Endothelial cell of umbilical vein (primary cell): ENCODE measurements around the gene NUDT8.

Experiments
- MYC ChIP-seq: IDR thresholded peaks from one replicate; pipeline ENCODE4 v1.6.1; 2011; ENCODE audit warnings: mild to moderate bottlenecking, low read depth, low read length
- POLR2A ChIP-seq: IDR thresholded peaks from 2 replicates; pipeline ENCODE4 v1.6.1; 2012; ENCODE audit warnings: low read depth, mild to moderate bottlenecking, control low read depth, low read length
- POLR2AphosphoS5 ChIP-seq: IDR thresholded peaks from 2 replicates; pipeline ENCODE4 v1.6.1; 2012; ENCODE audit warnings: low read depth, mild to moderate bottlenecking, control low read depth, low read length, moderate library complexity; ENCODE audit not compliant: insufficient read depth
- TF ChIP-seq, protein P1 (sequence below): IDR thresholded peaks from 2 replicates; pipeline ENCODE4 v1.6.1; 2011; ENCODE audit not compliant: insufficient read depth, insufficient read length
- TF ChIP-seq, protein P2 (sequence below), 2 donors: IDR thresholded peaks; 1 replicate in 1 of 2; 2 replicates in 1 of 2; pipeline ENCODE4 v1.5.1; 2011; ENCODE audit warnings: low read length in 2 of 2, mild to moderate bottlenecking in 2 of 2, moderate library complexity in 2 of 2, control low read depth in 1 of 2, inconsistent platforms in 1 of 2, low read depth in 1 of 2; ENCODE audit not compliant: insufficient read depth in 1 of 2; ENCODE audit errors: extremely low read depth in 1 of 2

GRCh38 chr11:67634366-67635230, 4.9 kb upstream of the NUDT8 start:
- TF ChIP-seq, protein P1, sequence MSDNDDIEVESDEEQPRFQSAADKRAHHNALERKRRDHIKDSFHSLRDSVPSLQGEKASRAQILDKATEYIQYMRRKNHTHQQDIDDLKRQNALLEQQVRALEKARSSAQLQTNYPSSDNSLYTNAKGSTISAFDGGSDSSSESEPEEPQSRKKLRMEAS: no peak
- TF ChIP-seq, protein P2, sequence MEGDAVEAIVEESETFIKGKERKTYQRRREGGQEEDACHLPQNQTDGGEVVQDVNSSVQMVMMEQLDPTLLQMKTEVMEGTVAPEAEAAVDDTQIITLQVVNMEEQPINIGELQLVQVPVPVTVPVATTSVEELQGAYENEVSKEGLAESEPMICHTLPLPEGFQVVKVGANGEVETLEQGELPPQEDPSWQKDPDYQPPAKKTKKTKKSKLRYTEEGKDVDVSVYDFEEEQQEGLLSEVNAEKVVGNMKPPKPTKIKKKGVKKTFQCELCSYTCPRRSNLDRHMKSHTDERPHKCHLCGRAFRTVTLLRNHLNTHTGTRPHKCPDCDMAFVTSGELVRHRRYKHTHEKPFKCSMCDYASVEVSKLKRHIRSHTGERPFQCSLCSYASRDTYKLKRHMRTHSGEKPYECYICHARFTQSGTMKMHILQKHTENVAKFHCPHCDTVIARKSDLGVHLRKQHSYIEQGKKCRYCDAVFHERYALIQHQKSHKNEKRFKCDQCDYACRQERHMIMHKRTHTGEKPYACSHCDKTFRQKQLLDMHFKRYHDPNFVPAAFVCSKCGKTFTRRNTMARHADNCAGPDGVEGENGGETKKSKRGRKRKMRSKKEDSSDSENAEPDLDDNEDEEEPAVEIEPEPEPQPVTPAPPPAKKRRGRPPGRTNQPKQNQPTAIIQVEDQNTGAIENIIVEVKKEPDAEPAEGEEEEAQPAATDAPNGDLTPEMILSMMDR (IDR thresholded peaks at IDR 0.05; ENCODE audit: extremely low read depth in 1 of 2, insufficient read depth in 1 of 2, low read depth in 1 of 2, low read length in 2 of 2): no peak
- TF ChIP-seq POLR2A: no peak
- TF ChIP-seq POLR2AphosphoS5: no peak
- no peak for TF ChIP-seq MYC
